BLaER1 treated with 17β-estradiol and CSF1 and Interleukin-3, amounts not matched to agents 10 nM and 100 nM (cell line): ENCODE data around the gene TRPM2.
A peak's percentile ranks its signal among the peaks of the same experiment; 100 is the strongest.

Source experiments
- H3K27ac ChIP-seq, 11 experiments: shearing (Covaris generic); formaldehyde crosslinking; 2 replicates each; pipeline ENCODE4 v1.8.1; 2022
- H3K27me3 ChIP-seq, 11 experiments: shearing (Covaris generic); formaldehyde crosslinking; 2 replicates each; pipeline ENCODE4 v1.8.1; 2022
- H3K36me3 ChIP-seq, 11 experiments: shearing (Covaris generic); formaldehyde crosslinking; 2 replicates each; pipeline ENCODE4 v1.8.1; 2022
- H3K4me1 ChIP-seq, 10 experiments: shearing (Covaris generic); formaldehyde crosslinking; 2 replicates each; pipeline ENCODE4 v1.8.1; 2022
- H3K4me2 ChIP-seq, 11 experiments: shearing (Covaris generic); formaldehyde crosslinking; 2 replicates each; pipeline ENCODE4 v1.8.1; 2022
- H3K4me3 ChIP-seq, 10 experiments: shearing (Covaris generic); formaldehyde crosslinking; 2 replicates each; pipeline ENCODE4 v1.8.1; 2022
- H3K9ac ChIP-seq, 11 experiments: shearing (Covaris generic); formaldehyde crosslinking; 2 replicates each; pipeline ENCODE4 v1.8.1; 2022
- H3K9me3 ChIP-seq, 11 experiments: shearing (Covaris generic); formaldehyde crosslinking; replicated peaks in 1 of 11; 2 replicates each; pipeline ENCODE4 v1.8.1; 2022
- H4K20me1 ChIP-seq, 11 experiments: shearing (Covaris generic); formaldehyde crosslinking; 2 replicates each; pipeline ENCODE4 v1.8.1; 2022
- Cebpa-rat ChIP-seq, 11 experiments: shearing (Covaris generic); IDR thresholded peaks; 2 replicates each; pipeline ENCODE4 v1.8.1; 2022

TRPM2 gene

DNA sequence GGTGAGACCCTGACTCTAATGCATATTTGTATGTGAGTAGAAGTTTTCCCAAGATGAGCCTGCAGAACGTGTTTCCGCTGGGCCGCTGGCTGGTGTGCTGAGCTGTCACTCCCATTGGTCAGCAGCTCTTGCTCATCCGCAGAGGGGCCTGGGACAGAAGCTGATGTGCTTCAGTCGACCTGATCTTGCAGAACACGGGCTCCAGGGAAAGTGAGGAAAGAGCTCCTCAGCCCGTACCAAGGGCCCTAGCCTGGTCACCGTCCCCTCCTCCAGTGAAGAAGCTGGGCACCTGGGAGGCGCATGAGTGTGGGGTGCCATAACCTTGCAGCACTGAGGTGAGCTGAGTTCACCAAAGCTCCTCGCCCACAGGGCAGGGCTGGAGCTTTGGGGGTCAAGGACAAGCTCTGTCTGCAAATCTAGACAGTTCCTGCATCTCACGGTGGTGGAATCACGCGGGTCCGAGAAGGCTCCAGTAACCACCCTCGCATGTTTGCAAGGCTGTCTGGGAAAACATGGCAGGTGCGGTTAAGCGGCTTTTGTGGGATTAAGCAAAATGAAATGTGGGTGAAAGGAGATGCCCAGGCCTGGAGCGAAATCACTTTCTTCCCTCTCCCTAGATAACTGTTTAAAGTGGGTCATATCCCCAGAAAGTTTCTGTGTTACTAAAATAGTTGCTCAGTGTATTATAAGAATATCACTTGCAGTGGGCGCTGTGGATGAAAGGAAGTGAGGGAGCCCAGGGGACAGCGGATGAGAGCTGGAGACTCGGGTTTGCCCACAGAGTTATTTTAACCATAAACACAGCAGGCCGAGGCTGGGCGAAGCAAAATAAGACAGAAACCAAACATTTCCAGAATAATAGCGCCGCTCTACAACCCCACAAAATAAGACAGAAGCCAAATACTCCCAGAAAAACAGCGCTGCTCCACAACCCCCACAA lies 68.8 kb downstream of the TRPM2 start:
- H3K9me3 ChIP-seq: peaks cover 9 to 36% (median 27%) of the 10 kb centered on the region in 11 experiments; a peak in 21 of 22 replicates
- peaks cover 63 to 74% (median 72%) of the 10 kb centered on the region in 10 experiments for H3K4me1 ChIP-seq
- peaks cover 10 to 88% (median 70%) of the 10 kb centered on the region in 11 experiments; a peak in 20 of 22 replicates for H4K20me1 ChIP-seq
- peaks cover 53 to 93% (median 79%) of the 10 kb centered on the region in 11 experiments for H3K36me3 ChIP-seq
- H3K27me3 ChIP-seq: no peaks in the 10 kb centered on the region
- peak overlapping the region in 8 of 10 experiments; percentile 5 to 45 (median 14); a peak in 5 of 20 replicates for H3K4me3 ChIP-seq
- peak overlapping the region in 9 of 11 experiments; percentile 4 to 66 (median 39); a peak in 14 of 22 replicates for H3K27ac ChIP-seq
- peak overlapping the region; percentile 20 to 71 (median 45); a peak in 17 of 22 replicates for H3K9ac ChIP-seq
- no peak for TF ChIP-seq Cebpa-rat (IDR thresholded peaks at IDR 0.05)
- peak overlapping the region; percentile 74 to 89 (median 83) for H3K4me2 ChIP-seq

DNA sequence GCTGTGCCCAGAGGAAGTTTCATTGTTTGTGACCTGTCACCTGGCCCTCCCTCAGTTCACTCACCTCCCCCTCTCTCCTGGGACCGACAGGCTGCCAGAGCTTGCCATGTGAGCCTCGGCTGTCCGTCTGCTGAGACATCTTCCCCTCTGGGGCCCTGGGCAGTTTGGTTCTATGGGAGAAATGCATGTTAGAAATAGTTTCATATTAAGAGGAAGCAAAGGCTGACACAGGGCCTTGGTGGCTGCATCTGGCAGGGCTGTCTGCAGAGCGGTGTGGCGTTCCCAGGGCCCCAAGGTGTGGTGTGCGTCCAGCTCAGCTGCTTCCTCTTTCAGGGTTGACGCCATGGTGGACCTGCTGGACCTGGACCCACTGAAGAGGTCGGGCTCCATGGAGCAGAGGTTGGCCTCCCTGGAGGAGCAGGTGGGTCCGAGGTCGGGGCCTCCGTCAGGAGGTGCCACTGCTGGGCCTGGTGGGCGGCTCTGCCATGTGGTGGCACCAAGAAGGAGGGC lies 69.9 kb downstream of the TRPM2 start:
- H3K36me3 ChIP-seq: peaks cover 52 to 93% (median 78%) of the 10 kb centered on the region in 11 experiments
- peak overlapping the region in 9 of 11 experiments; percentile 61 to 83 (median 68); a peak in 17 of 22 replicates for H3K9ac ChIP-seq
- no peak for TF ChIP-seq Cebpa-rat (IDR thresholded peaks at IDR 0.05)

DNA sequence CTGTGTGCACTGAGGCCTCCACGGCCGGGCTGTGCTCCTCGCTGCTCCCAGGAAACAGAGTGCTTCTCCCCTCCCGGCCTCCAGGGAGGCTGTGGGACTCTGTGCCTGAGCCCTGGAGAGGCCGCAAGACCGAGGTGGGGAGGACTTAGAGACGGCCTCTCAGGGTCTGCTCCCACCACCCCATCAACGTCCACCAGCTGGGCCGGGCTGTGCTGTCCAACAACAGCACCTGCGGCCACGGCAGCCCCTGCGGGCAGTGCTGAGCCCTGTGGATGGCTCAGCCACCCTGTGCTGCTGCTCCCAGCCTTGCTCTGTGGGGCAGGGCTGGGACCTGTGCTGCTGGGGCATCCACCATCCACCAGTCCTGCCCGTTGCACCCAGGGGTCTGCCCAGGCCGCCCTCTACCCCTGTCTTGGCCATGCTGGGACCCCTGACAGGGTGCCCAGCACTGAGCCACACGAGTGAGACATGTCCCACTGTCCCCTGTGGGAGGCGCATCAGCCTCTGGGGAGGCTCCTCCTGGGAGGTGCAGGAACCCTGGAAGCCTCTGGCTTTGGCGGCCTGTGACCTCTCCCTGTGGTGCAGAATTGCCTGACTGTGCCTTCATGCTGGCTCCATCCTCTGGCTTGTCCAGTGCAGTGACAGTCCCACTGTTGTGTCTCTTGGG lies 70.7 kb downstream of the TRPM2 start:
- Histone ChIP-seq H3K4me2 (peak overlapping the region; percentile 81 to 99 (median 92)), H3K27me3 (no peaks in the 10 kb centered on the region; a peak in 1 of 22 replicates), H3K9me3 (peaks cover 21 to 34% (median 26%) of the 10 kb centered on the region in 11 experiments), H3K4me1 (peaks cover 72 to 82% (median 77%) of the 10 kb centered on the region in 10 experiments), H3K27ac (peak overlapping the region in 8 of 11 experiments; percentile 69 to 88 (median 78); a peak in 17 of 22 replicates), H3K36me3 (peaks cover 50 to 93% (median 77%) of the 10 kb centered on the region in 11 experiments), H3K9ac (peak overlapping the region in 9 of 11 experiments; percentile 61 to 83 (median 68); a peak in 18 of 22 replicates), H3K4me3 (peak overlapping the region in 7 of 10 experiments; percentile 19 to 62 (median 55); a peak in 12 of 20 replicates), H4K20me1 (peaks cover 10 to 83% (median 57%) of the 10 kb centered on the region in 11 experiments; a peak in 20 of 22 replicates)
- no peak for TF ChIP-seq Cebpa-rat (IDR thresholded peaks at IDR 0.05)

More for the DNA sequence above, 69.9 kb downstream of the TRPM2 start:
- peaks cover 16 to 36% (median 26%) of the 10 kb centered on the region in 11 experiments for H3K9me3 ChIP-seq
- H3K4me3 ChIP-seq: peak overlapping the region in 6 of 10 experiments; percentile 17 to 62 (median 54); a peak in 9 of 20 replicates
- peaks cover 72 to 82% (median 77%) of the 10 kb centered on the region in 10 experiments for H3K4me1 ChIP-seq
- H3K4me2 ChIP-seq: peak overlapping the region; percentile 81 to 99 (median 92)
- H4K20me1 ChIP-seq: peaks cover 10 to 85% (median 64%) of the 10 kb centered on the region in 11 experiments; a peak in 20 of 22 replicates
- H3K27me3 ChIP-seq: no peaks in the 10 kb centered on the region; a peak in 1 of 22 replicates
- H3K27ac ChIP-seq: peak overlapping the region in 8 of 11 experiments; percentile 69 to 88 (median 78); a peak in 17 of 22 replicates

DNA sequence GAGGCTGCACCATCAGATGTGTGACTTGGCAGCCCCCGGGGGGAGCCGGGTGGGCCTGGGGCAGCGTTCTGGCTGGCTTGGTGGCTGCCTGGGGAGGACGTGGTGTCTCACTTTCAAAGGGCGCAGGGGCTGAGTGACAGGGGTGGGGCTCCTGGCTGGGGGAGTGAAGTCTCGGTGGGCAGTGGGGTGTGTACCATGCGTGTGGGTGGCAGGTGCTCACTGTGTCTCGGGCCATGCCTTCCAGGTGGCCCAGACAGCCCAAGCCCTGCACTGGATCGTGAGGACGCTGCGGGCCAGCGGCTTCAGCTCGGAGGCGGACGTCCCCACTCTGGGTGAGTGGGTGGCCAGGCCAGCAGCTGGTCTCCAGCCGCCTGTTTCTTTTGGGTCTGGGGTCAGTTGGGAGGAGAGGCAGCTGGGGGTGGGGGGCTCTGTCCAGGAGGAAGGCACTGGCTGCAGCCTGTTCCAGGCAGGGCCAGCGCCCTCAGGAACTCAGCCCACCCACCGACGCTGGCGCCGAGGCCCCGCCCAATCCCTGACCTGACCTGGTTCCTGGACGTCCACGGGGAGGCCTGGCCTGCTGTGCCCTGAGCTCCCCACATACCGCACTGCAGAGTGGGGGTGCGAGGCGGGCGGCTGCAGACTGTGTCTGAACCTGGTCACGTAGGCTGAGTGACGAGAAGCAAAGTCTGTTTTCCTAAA lies 71.3 kb downstream of the TRPM2 start:
- Histone ChIP-seq H3K4me2 (peak overlapping the region; percentile 81 to 99 (median 92)), H3K27me3 (no peaks in the 10 kb centered on the region; a peak in 1 of 22 replicates), H3K4me1 (peaks cover 69 to 81% (median 77%) of the 10 kb centered on the region in 10 experiments), H3K36me3 (peaks cover 49 to 93% (median 77%) of the 10 kb centered on the region in 11 experiments), H3K9me3 (peaks cover 21 to 34% (median 28%) of the 10 kb centered on the region in 11 experiments), H3K27ac (peak overlapping the region in 10 of 11 experiments; percentile 62 to 88 (median 74); a peak in 21 of 22 replicates), H4K20me1 (peaks cover 10 to 76% (median 53%) of the 10 kb centered on the region in 11 experiments; a peak in 20 of 22 replicates), H3K4me3 (peak overlapping the region; percentile 18 to 62 (median 53); a peak in 18 of 20 replicates), H3K9ac (peak overlapping the region; percentile 57 to 83 (median 66); a peak in 21 of 22 replicates)
- TF ChIP-seq Cebpa-rat (IDR thresholded peaks at IDR 0.05): no peak

DNA sequence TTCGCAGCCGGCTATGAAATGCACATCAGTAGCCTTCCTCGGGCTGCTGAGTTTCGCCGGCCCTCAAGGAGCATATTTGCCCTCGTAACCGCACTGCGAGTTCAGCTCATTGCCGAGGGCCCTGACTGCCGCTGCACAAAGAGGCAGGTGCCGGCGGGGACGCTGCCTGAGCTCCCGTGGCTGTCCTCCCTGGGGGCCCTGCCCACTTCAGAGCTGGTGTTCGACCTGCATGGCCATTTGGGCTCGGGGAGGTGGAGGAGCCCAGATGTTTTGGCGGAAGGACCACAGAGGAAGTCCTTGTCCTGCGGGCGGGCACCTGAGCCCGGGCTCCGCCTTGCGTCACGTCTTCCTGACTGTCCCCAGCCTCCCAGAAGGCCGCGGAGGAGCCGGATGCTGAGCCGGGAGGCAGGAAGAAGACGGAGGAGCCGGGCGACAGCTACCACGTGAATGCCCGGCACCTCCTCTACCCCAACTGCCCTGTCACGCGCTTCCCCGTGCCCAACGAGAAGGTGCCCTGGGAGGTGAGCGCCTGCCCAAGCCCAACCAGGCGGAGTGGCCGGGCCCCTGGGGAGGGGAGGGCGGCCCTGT lies 72.0 kb downstream of the TRPM2 start:
- peak in 2 of 11 experiments; percentile 12 to 28; a peak in 1 of 22 replicates for TF ChIP-seq Cebpa-rat (IDR thresholded peaks at IDR 0.05)
- peak overlapping the region; percentile 57 to 83 (median 66) for H3K9ac ChIP-seq
- peaks cover 48 to 93% (median 76%) of the 10 kb centered on the region in 11 experiments for H3K36me3 ChIP-seq
- no peaks in the 10 kb centered on the region; a peak in 1 of 22 replicates for H3K27me3 ChIP-seq
- H3K9me3 ChIP-seq: peaks cover 26 to 40% (median 34%) of the 10 kb centered on the region in 11 experiments
- peak overlapping the region in 10 of 11 experiments; percentile 62 to 88 (median 74); a peak in 21 of 22 replicates for H3K27ac ChIP-seq
- H3K4me3 ChIP-seq: peak overlapping the region; percentile 18 to 62 (median 53)
- peak overlapping the region; percentile 81 to 99 (median 92) for H3K4me2 ChIP-seq
- H3K4me1 ChIP-seq: peaks cover 62 to 74% (median 72%) of the 10 kb centered on the region in 10 experiments
- peaks cover 10 to 70% (median 46%) of the 10 kb centered on the region in 11 experiments; a peak in 20 of 22 replicates for H4K20me1 ChIP-seq

DNA sequence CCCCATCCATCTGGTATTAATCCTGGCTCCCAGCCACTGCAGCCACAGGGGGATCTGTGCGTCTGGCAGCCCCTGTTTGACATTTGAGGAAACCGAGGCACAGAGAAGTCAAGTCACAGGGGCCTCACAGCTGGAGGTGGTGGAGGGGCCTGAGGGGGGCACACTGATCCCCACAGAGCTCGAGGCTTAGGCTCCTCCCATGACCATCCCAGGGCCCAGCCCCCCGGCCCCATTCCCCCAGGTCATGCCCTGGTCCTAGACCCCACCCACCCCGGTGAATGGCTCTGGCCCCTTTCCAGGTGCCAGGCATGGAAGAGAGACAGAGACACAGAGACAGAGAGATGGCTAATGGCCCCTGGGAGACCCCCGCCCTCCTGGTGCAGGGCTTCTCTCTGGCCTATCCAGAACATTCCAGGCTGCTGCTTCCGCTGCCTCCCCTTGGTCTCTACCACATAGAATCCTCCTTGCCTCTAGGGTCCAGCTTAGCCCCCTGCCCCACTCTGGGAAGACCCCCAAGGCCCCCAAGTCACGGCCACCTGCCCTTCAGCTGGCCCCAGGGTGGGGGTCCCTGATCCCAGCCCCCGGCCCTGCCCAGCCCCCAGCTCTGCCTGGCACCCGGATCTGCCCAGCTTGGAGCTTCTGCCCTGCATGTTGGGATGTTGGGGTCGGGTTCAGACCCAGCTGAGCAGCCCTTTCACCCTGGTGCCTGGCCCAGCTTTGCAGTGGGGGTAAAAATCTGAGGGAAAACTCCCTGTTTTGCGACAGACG lies 72.7 kb downstream of the TRPM2 start:
- Histone ChIP-seq H4K20me1 (peaks cover 10 to 63% (median 39%) of the 10 kb centered on the region in 11 experiments; a peak in 19 of 22 replicates), H3K36me3 (peaks cover 41 to 93% (median 71%) of the 10 kb centered on the region in 11 experiments), H3K4me3 (peak overlapping the region; percentile 18 to 62 (median 53)), H3K27me3 (no peaks in the 10 kb centered on the region; a peak in 1 of 22 replicates), H3K9me3 (peaks cover 28 to 40% (median 34%) of the 10 kb centered on the region in 11 experiments), H3K4me2 (peak overlapping the region; percentile 81 to 99 (median 92)), H3K4me1 (peaks cover 55 to 67% (median 66%) of the 10 kb centered on the region in 10 experiments), H3K27ac (peak overlapping the region; percentile 11 to 88 (median 74); a peak in 21 of 22 replicates), H3K9ac (peak overlapping the region; percentile 57 to 83 (median 66))
- TF ChIP-seq Cebpa-rat (IDR thresholded peaks at IDR 0.05): no peak
